ENCODE results near the gene ZPR1. TPM values are rescaled to one million over a fixed set of nuclear protein-coding genes. Genes with fewer than 3 reads are reported as not detected.

ZPR1 gene
- total RNA-seq, 6 experiments from 2014 or later = 55.9 to 71.8 (median 64.4) TPM

DNA sequence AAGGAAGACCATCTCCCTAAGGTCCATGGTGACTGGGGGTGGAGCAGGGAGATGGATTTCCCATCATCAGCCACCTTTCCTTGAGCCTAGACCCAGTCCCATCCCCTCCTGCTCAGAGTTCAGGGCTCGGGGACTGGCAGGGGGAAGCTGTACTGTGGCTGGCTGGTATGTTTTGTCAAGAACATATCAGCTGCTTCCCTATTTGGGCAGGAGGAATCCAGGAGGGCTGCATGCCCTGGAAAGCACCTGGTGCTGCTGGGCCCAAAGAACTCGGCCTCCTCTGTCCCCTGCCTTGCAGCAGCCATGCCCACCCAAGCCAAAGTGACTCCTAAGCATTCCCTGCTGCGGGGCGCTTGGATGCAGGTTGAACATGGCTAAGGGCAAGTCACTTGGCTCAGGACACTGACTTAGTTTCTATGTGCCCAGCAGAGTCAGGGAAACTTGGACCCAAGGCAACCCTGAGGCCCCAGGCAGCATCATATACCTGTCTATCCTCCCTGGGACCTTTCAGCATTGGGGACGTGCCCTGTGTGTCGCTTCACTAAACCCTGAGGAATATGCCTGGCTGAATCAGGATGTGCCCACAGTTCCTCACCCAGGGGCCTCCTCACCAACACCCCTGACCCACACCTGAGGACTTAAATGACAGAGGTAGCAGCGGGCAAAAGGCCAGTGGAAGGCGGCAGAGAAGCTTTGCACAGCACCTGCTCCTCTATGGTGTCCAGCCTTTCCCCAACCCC is 58.2 kb downstream of the ZPR1 start:
- Mint-ChIP-seq H3K27ac (no peak overlapping the region), H3K27me3 (ENCODE audit: insufficient read depth) (peaks cover 34% of the 10 kb centered on the region), H3K9me3 (no peaks in the 10 kb centered on the region), H3K36me3 (ENCODE audit: low read depth) (no peaks in the 10 kb centered on the region), H3K4me3 (no peak overlapping the region), H3K4me1 (ENCODE audit: low read depth) (peaks cover 6% of the 10 kb centered on the region)
- TF ChIP-seq, protein P1, sequence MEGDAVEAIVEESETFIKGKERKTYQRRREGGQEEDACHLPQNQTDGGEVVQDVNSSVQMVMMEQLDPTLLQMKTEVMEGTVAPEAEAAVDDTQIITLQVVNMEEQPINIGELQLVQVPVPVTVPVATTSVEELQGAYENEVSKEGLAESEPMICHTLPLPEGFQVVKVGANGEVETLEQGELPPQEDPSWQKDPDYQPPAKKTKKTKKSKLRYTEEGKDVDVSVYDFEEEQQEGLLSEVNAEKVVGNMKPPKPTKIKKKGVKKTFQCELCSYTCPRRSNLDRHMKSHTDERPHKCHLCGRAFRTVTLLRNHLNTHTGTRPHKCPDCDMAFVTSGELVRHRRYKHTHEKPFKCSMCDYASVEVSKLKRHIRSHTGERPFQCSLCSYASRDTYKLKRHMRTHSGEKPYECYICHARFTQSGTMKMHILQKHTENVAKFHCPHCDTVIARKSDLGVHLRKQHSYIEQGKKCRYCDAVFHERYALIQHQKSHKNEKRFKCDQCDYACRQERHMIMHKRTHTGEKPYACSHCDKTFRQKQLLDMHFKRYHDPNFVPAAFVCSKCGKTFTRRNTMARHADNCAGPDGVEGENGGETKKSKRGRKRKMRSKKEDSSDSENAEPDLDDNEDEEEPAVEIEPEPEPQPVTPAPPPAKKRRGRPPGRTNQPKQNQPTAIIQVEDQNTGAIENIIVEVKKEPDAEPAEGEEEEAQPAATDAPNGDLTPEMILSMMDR (IDR thresholded peaks at IDR 0.05) = no peak
- DNase-seq = no peak

DNA sequence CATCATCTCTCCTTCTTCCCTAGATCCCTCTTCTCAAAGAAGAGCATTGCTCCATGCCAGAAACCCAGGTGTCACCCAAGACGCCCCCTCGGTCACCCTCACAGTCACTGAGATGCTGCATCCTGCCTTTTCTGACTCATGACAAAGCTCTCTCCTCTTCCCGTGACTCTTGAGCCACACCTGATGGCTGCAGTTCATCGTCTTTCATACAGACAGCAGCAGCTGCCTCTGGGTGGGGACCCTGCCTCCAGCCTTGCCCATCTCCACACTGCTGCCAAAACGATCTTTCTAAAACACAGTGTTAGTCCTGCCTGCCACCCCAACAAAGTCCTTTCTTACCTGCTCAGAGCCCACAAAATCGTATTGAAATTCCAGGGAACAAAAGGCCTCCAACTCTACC is 59.8 kb downstream of the ZPR1 start:
- peaks cover 40% of the 10 kb centered on the region for H3K27me3 Mint-ChIP-seq (ENCODE audit: insufficient read depth)

DNA sequence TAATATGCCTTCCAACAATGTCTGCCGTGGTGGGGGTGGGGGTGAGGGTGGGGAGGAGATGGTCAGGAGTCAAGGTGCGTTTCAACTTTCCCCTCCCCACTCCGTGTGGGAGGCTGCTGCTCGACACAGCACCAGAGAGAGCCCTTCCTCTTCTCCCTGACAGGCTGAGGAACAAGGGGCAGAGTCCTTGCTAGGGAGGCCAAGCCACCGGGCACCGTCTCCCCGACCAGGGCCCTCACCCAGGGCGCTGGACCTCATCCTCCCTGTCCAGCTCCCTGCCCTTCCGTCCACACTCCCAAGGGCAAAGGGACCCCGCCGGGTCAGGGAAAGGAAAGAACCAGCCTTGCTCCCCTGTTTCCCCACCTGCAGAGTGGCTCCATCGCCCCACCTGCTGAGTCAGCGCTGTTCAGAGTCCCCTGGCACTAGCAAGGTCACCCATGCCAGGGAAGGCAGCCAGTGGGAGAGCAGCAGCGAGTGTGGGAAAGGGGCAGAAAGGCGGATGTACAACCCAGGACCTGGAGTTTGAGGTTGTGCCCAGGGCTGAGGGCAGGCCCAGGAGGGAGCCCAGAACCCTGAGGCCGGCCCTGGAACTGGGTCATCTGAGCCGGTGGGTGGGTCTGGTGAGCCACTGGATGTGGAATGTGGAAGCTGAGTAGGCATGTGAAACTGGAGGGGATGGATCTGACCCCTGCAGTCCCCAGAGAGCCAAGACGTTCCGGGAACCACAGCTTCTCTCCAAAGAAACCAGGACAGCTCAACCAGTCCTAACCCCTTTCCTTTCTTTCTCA is 62.2 kb downstream of the ZPR1 start:
- H3K9me3 Mint-ChIP-seq = no peaks in the 10 kb centered on the region

More for the DNA sequence above, 59.8 kb downstream of the ZPR1 start:
- no peak overlapping the region for H3K4me3 Mint-ChIP-seq
- no peaks in the 10 kb centered on the region for H3K9me3 Mint-ChIP-seq
- TF ChIP-seq, protein P1 (IDR thresholded peaks at IDR 0.05) = no peak
- no peaks in the 10 kb centered on the region for H3K36me3 Mint-ChIP-seq (ENCODE audit: low read depth)
- no peak for DNase-seq
- H3K4me1 Mint-ChIP-seq (ENCODE audit: low read depth) = peaks cover 5% of the 10 kb centered on the region
- H3K27ac Mint-ChIP-seq = no peak overlapping the region

DNA sequence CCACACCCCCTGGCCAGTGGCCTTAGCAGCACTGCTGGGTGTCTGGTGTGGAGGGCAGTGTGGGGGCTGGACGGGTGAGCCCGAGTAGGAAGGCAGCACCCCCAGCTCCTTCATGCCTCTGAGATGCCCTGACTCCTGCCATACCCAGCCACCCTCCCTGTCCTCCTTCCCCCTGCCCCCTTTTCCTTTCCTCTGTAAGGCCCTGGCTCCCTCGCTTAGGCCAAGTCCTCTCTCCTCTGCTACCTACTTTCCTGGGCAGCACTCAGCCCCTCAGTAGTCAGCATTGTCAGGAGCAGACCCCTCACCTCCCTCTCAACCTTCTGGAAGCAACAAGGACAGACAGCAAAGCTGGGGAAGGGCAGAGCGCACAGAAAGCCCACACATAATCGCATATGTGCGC is 63.0 kb downstream of the ZPR1 start:
- DNase-seq = no peak
- no peaks in the 10 kb centered on the region for H3K9me3 Mint-ChIP-seq
- H3K27ac Mint-ChIP-seq = no peak overlapping the region
- H3K4me3 Mint-ChIP-seq = no peak overlapping the region
- TF ChIP-seq, protein P1 (IDR thresholded peaks at IDR 0.05) = no peak
- no peaks in the 10 kb centered on the region for H3K4me1 Mint-ChIP-seq (ENCODE audit: low read depth)
- no peaks in the 10 kb centered on the region for H3K36me3 Mint-ChIP-seq (ENCODE audit: low read depth)
- H3K27me3 Mint-ChIP-seq (ENCODE audit: insufficient read depth) = peaks cover 40% of the 10 kb centered on the region

More for the DNA sequence above, 62.2 kb downstream of the ZPR1 start:
- no peaks in the 10 kb centered on the region for H3K4me1 Mint-ChIP-seq (ENCODE audit: low read depth)
- TF ChIP-seq, protein P1 (IDR thresholded peaks at IDR 0.05) = no peak
- no peak overlapping the region for H3K27ac Mint-ChIP-seq
- H3K4me3 Mint-ChIP-seq = no peak overlapping the region
- H3K27me3 Mint-ChIP-seq (ENCODE audit: insufficient read depth) = peaks cover 41% of the 10 kb centered on the region
- no peaks in the 10 kb centered on the region for H3K36me3 Mint-ChIP-seq (ENCODE audit: low read depth)
- no peak for DNase-seq

Other genes starting within 250 kb of the ZPR1 start
- 10 to 100 TPM in 5 of 6 experiments, 1 to 10 TPM in 1; 9.1 to 14.3 (median 13.2) TPM for gene BUD13, start 15.0 kb downstream of the ZPR1 start, total RNA-seq (2021; fragmentation: NEBNext Ultra II Directional; extraction: Animal tissue kit (Norgen Biotek cat#: 25700))
- not detected for gene APOA5, start 3.9 kb upstream of the ZPR1 start, total RNA-seq (2021; fragmentation: NEBNext Ultra II Directional; extraction: Animal tissue kit (Norgen Biotek cat#: 25700))
- not detected for gene APOA4, start 35.3 kb upstream of the ZPR1 start, total RNA-seq (2021; fragmentation: NEBNext Ultra II Directional; extraction: Animal tissue kit (Norgen Biotek cat#: 25700))
- not detected for gene APOC3, start 41.9 kb upstream of the ZPR1 start, total RNA-seq (2021; fragmentation: NEBNext Ultra II Directional; extraction: Animal tissue kit (Norgen Biotek cat#: 25700))
- not detected for gene APOA1, start 49.6 kb upstream of the ZPR1 start, total RNA-seq (2021; fragmentation: NEBNext Ultra II Directional; extraction: Animal tissue kit (Norgen Biotek cat#: 25700))